BE2C (cell line): ENCODE data around the gene CERK.
A peak's percentile ranks its signal among the peaks of the same experiment; 100 is the strongest.

ENCODE experiments used
- DNase-seq: peaks from one replicate; pipeline ENCODE4 v3.0.0-alpha.2; 2020
- H3K27me3 ChIP-seq: fragments of 250-450 bp; sonication (Bioruptor Pico); 2 replicates; pipeline ENCODE4 v1.5.1; 2020; ENCODE audit warnings: mild to moderate bottlenecking
- H3K36me3 ChIP-seq: fragments of 250-450 bp; sonication (Bioruptor Pico); 2 replicates; pipeline ENCODE4 v1.5.1; 2020; ENCODE audit warnings: mild to moderate bottlenecking
- H3K4me1 ChIP-seq: fragments of 250-450 bp; sonication (Bioruptor Pico); 2 replicates; pipeline ENCODE4 v1.5.1; 2020
- H3K4me3 ChIP-seq: 2 replicates; pipeline ENCODE4 v1.5.1; 2011; ENCODE audit warnings: low read depth, low read length
- H3K9me3 ChIP-seq: fragments of 250-450 bp; sonication (Bioruptor Pico); 2 replicates; pipeline ENCODE4 v1.5.1; 2020
- TF ChIP-seq, protein P1 (sequence below): IDR thresholded peaks from 2 replicates; pipeline ENCODE4 v1.5.1; 2012; ENCODE audit warnings: mild to moderate bottlenecking, low read depth, low read length

CERK gene

GRCh38 chr22:46757104-46757503, 19.1 kb upstream of the CERK start:
- Histone ChIP-seq H3K4me3 (no peak overlapping the region), H3K36me3 (no peaks in the 10 kb centered on the region), H3K9me3 (no peaks in the 10 kb centered on the region), H3K27me3 (no peaks in the 10 kb centered on the region), H3K4me1 (peaks cover 6% of the 10 kb centered on the region; the same call in 1 of the 2 replicates)
- TF ChIP-seq, protein P1, sequence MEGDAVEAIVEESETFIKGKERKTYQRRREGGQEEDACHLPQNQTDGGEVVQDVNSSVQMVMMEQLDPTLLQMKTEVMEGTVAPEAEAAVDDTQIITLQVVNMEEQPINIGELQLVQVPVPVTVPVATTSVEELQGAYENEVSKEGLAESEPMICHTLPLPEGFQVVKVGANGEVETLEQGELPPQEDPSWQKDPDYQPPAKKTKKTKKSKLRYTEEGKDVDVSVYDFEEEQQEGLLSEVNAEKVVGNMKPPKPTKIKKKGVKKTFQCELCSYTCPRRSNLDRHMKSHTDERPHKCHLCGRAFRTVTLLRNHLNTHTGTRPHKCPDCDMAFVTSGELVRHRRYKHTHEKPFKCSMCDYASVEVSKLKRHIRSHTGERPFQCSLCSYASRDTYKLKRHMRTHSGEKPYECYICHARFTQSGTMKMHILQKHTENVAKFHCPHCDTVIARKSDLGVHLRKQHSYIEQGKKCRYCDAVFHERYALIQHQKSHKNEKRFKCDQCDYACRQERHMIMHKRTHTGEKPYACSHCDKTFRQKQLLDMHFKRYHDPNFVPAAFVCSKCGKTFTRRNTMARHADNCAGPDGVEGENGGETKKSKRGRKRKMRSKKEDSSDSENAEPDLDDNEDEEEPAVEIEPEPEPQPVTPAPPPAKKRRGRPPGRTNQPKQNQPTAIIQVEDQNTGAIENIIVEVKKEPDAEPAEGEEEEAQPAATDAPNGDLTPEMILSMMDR = no peak
- DNase-seq = no peak

GRCh38 chr22:46756097-46756496, 18.0 kb upstream of the CERK start:
- TF ChIP-seq, protein P1 = no peak
- no peak for DNase-seq
- Histone ChIP-seq H3K9me3 (no peaks in the 10 kb centered on the region), H3K4me3 (no peak overlapping the region), H3K36me3 (no peaks in the 10 kb centered on the region), H3K27me3 (no peaks in the 10 kb centered on the region), H3K4me1 (peaks cover 6% of the 10 kb centered on the region; the same call in 1 of the 2 replicates)

DNA sequence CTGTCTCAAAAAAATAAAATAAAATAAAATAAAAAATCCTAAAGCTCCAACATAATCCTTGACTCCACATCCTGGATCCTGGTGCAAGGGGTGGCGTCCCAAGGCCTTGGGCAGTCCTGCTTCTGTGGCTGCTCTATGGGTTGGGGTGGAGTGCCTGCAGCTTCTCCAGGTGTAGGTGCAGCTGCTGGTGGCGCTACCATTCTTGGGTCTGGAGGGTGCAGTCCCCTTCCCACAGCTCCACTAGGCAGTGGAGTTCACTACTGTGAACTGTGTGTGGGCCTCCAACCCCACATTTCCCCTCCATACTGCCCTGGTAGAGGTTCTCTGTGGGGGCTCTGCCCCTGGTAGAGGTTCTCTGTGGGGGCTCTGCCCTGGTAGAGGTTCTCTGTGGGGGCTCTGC, 17.5 kb upstream of the CERK start:
- H3K4me1 ChIP-seq = peaks cover 6% of the 10 kb centered on the region; the same call in 1 of the 2 replicates
- H3K36me3 ChIP-seq = no peaks in the 10 kb centered on the region
- TF ChIP-seq, protein P1 = no peak
- no peaks in the 10 kb centered on the region for H3K9me3 ChIP-seq
- no peak overlapping the region for H3K4me3 ChIP-seq
- H3K27me3 ChIP-seq = no peaks in the 10 kb centered on the region
- DNase-seq = no peak

- Histone ChIP-seq H3K9me3 (no peaks in the 10 kb centered on the region), H3K4me3 (no peak overlapping the region), H3K36me3 (no peaks in the 10 kb centered on the region), H3K4me1 (peaks cover 6% of the 10 kb centered on the region; the same call in 1 of the 2 replicates), H3K27me3 (no peaks in the 10 kb centered on the region)
- DNase-seq = no peak
- TF ChIP-seq, protein P1 = no peak
These were observed 16.8 kb upstream of the CERK start for GRCh38 chr22:46754826-46755225.

DNA sequence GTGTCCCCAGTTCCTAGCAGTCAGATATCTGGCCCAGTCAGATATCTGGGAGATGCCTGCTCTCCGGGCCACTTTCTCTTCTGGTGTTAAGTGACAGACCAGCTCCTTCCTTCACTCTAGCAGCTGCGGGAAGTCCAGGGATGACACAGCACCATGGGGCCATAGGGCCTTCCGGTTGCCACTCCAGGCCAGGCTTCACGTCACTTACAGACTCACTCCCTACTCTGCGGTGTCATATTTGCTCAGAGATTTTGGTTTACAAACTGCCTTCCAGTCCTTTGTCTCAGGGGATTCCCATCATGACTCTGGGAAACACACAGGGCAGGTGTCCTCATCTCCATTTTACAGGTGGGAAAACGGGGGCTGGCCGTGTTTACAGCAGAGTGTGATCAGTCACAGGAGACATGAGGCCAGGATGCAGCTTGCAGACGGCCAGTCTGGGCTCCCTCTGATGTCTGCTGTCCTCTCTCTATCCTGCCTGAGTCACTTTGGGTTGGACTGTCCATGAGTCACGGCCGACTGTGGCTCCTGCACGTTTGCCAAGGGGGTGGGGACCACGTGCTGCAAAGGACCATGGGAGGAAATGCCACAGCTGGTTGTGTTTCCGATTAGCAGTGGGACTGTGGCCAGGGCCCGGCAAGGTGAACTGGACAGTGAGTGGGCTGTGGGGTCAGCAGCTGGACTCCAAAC, 16.2 kb upstream of the CERK start:
- Histone ChIP-seq H3K36me3 (no peaks in the 10 kb centered on the region), H3K27me3 (no peaks in the 10 kb centered on the region), H3K9me3 (no peaks in the 10 kb centered on the region), H3K4me3 (no peak overlapping the region), H3K4me1 (peaks cover 6% of the 10 kb centered on the region; the same call in 1 of the 2 replicates)
- peak; percentile 76 for DNase-seq
- TF ChIP-seq, protein P1 = no peak

DNA sequence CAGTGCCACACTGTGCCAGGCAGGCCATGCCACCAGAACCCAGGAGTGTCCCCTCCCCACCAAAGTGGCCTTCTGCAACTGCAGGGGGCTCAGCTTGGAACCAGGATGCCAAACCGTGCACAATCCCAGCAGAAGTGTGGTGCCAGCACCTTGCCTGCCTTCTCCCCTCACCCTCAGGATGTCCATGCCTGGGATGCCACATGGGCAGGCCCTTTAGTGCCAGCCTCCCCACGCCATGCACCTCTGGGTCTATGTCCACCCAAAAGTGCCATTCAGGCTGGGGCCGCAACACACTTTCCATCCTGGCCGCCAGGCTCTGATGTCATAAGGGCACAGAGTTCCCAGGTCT, 15.7 kb upstream of the CERK start:
- TF ChIP-seq, protein P1 = no peak
- H3K4me3 ChIP-seq = no peak overlapping the region
- no peaks in the 10 kb centered on the region for H3K27me3 ChIP-seq
- H3K36me3 ChIP-seq = no peaks in the 10 kb centered on the region
- H3K4me1 ChIP-seq = peaks cover 6% of the 10 kb centered on the region; the same call in 1 of the 2 replicates
- no peaks in the 10 kb centered on the region for H3K9me3 ChIP-seq
- DNase-seq = no peak
